22Rv1 (cell line): Measurements from ENCODE around the gene UNC119B.
A peak's percentile ranks its signal among the peaks of the same experiment; 100 is the strongest.

ENCODE experiments used
- H3K27ac ChIP-seq: fragments of 450-650 bp; 2 replicates; pipeline ENCODE4 v1.5.1; 2017
- ZFX ChIP-seq: fragments of 450-650 bp; IDR thresholded peaks from 2 replicates; pipeline ENCODE4 v1.6.1; 2017; ENCODE audit warnings: antibody characterized with exemption, borderline replicate concordance
- TF ChIP-seq, protein P1 (sequence below): fragments of 450-650 bp; IDR thresholded peaks from 2 replicates; pipeline ENCODE4 v1.5.1; 2017; ENCODE audit warnings: mild to moderate bottlenecking

Gene UNC119B

DNA sequence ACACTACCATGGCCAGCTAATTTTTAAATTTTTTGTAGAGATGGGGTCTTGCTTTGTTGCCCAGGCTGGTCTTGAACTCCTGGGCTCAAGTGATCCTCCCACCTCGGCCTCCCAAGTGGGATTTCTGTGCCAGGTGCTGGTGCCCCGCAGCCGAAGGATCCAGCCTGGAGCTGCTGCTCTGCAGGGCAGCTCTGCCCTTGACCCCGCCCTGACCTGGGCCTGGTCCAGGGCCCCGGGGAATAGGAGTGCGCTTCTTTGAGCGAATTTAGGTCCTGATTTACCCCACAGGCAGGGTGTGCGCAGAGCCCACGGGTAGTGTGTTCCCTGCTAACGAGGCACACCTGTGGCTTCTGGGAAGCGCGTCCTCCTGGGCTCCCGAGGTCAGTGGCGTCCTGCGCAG is 30.6 kb downstream of the UNC119B start:
- TF ChIP-seq, protein P1, sequence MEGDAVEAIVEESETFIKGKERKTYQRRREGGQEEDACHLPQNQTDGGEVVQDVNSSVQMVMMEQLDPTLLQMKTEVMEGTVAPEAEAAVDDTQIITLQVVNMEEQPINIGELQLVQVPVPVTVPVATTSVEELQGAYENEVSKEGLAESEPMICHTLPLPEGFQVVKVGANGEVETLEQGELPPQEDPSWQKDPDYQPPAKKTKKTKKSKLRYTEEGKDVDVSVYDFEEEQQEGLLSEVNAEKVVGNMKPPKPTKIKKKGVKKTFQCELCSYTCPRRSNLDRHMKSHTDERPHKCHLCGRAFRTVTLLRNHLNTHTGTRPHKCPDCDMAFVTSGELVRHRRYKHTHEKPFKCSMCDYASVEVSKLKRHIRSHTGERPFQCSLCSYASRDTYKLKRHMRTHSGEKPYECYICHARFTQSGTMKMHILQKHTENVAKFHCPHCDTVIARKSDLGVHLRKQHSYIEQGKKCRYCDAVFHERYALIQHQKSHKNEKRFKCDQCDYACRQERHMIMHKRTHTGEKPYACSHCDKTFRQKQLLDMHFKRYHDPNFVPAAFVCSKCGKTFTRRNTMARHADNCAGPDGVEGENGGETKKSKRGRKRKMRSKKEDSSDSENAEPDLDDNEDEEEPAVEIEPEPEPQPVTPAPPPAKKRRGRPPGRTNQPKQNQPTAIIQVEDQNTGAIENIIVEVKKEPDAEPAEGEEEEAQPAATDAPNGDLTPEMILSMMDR = no peak
- no peak for TF ChIP-seq ZFX
- H3K27ac ChIP-seq = no peak overlapping the region

GRCh38 chr12:120741476-120742421 is 31.5 kb downstream of the UNC119B start:
- no peak overlapping the region for H3K27ac ChIP-seq
- TF ChIP-seq ZFX = no peak
- TF ChIP-seq, protein P1 = no peak

DNA sequence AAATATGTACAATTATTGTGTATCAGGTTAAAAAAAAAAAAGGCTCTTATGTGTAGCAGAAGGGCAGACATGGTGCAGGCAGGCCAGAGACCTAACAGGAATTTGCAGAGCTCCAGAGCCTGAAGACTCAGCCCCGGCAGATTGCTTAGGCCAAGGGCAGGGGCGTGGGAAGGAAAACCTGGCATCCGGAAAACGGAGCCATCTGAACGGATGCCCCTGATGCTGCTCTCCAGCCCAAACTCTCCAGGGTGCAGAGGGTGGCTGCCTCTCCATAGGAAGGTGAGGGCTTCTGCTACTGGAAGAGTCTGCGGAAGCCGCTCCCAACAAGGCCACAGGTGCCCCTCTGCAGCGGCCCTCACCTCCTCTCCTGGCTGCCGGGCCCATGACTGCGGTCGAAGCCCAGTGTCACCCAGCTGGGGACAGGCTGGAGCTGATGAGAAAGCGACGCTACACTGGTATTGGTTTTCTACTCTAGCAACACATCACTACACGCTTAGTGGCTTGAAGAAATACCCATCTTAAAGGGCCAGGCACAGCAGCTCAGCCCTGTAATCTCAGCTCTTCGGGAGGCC is 34.8 kb downstream of the UNC119B start:
- no peak overlapping the region for H3K27ac ChIP-seq
- TF ChIP-seq, protein P1 = no peak
- no peak for TF ChIP-seq ZFX

GRCh38 chr12:120748242-120748641 is 38.0 kb downstream of the UNC119B start:
- TF ChIP-seq ZFX = no peak
- TF ChIP-seq, protein P1 = no peak
- H3K27ac ChIP-seq = no peak overlapping the region

GRCh38 chr12:120749256-120749655 is 39.0 kb downstream of the UNC119B start:
- H3K27ac ChIP-seq = no peak overlapping the region
- TF ChIP-seq, protein P1 = no peak
- TF ChIP-seq ZFX = no peak

GRCh38 chr12:120750806-120751205 is 40.5 kb downstream of the UNC119B start:
- H3K27ac ChIP-seq = no peak overlapping the region
- TF ChIP-seq, protein P1 = peak; percentile 2; the same call in 1 of the 2 replicates
- no peak for TF ChIP-seq ZFX

- TF ChIP-seq, protein P1 = no peak
- no peak for TF ChIP-seq ZFX
- no peak overlapping the region for H3K27ac ChIP-seq
Measured at GRCh38 chr12:120751389-120751788, 41.1 kb downstream of the UNC119B start.
